ENCODE measurements around the gene NPAS3.

- no peak for TF ChIP-seq CTCF (IDR thresholded peaks at IDR 0.05; ENCODE audit: insufficient read depth, low read length)
- TF ChIP-seq POLR2AphosphoS5 (IDR thresholded peaks at IDR 0.05; ENCODE audit: low read depth), result no peak
- TF ChIP-seq GABPA (IDR thresholded peaks at IDR 0.05; ENCODE audit: low read depth), result no peak
Measured at GRCh38 chr14:33232031-33232430, 293.4 kb downstream of the NPAS3 start.

Measured in HL-60 (cell line).